ENCODE measurements around the gene EPGN.

GRCh38 chr4:74328501-74328900 is 20.2 kb downstream of the EPGN start:
- TF ChIP-seq CTCF (IDR thresholded peaks at IDR 0.05), result no peak
- no peak for TF ChIP-seq POLR2A (IDR thresholded peaks at IDR 0.05)
